ENCODE data around the gene LETM1. TPM values are rescaled to one million over a fixed set of nuclear protein-coding genes. Genes with fewer than 3 reads are reported as not detected.

Gene LETM1
- total and polyA plus RNA-seq, 4 donors: 21.7 to 47.1 (median 26.8) TPM

DNA sequence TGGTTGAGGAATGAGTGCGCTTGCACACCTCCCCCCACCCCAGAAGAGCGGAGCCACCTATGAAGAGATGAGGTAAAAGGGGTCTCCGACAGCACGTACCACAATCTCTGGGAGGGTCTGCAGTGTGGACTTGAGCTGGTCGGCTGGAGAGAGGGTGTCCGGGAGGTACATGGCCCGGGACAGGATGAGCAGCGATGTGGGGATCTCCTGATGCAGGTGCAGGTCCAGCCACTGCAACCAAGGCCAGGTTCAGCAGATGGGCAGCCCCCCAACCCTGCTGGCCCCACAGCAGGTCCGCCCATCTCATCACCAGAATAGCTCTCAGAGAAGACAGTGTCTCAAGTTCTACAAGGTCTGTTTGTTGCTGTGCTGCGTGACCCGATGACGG is 32.4 kb downstream of the LETM1 start:
- H3K9me3 ChIP-seq (ENCODE audit: control insufficient read depth in 4 of 4, insufficient read depth in 3 of 4, low read length in 3 of 4): peaks cover 0 to 2% (median 0%) of the 10 kb centered on the region in 4 donors
- no peaks in the 10 kb centered on the region for H3K27me3 ChIP-seq (ENCODE audit: control insufficient read depth in 3 of 3, insufficient read depth in 3 of 3, low read length in 2 of 3)
- no peak overlapping the region for H3K4me3 ChIP-seq
- DNase-seq (no peak), ATAC-seq (ENCODE audit: insufficient read depth, low FRiP score) (no peak)
- H3K36me3 ChIP-seq (ENCODE audit: control insufficient read depth in 4 of 4, insufficient read depth in 4 of 4, low read length in 4 of 4): peaks cover 9 to 62% (median 23%) of the 10 kb centered on the region in 4 donors
- TF ChIP-seq CTCF (IDR thresholded peaks at IDR 0.05; ENCODE audit: control extremely low read depth, extremely low read depth): no peak
- no peak overlapping the region for H3K9ac ChIP-seq (ENCODE audit: insufficient read depth in 1 of 2, low read length in 2 of 2)
- 96 to 97% methylated on average over 12 of the region's 12 CpGs for WGBS, 2 donors
- H3K4me1 ChIP-seq (ENCODE audit: control insufficient read depth in 5 of 5, insufficient read depth in 5 of 5, low read length in 5 of 5): peaks cover 0 to 8% (median 0%) of the 10 kb centered on the region in 5 donors
- no peak overlapping the region for H3K27ac ChIP-seq (ENCODE audit: low read depth in 1 of 2, low read length in 1 of 2)

DNA sequence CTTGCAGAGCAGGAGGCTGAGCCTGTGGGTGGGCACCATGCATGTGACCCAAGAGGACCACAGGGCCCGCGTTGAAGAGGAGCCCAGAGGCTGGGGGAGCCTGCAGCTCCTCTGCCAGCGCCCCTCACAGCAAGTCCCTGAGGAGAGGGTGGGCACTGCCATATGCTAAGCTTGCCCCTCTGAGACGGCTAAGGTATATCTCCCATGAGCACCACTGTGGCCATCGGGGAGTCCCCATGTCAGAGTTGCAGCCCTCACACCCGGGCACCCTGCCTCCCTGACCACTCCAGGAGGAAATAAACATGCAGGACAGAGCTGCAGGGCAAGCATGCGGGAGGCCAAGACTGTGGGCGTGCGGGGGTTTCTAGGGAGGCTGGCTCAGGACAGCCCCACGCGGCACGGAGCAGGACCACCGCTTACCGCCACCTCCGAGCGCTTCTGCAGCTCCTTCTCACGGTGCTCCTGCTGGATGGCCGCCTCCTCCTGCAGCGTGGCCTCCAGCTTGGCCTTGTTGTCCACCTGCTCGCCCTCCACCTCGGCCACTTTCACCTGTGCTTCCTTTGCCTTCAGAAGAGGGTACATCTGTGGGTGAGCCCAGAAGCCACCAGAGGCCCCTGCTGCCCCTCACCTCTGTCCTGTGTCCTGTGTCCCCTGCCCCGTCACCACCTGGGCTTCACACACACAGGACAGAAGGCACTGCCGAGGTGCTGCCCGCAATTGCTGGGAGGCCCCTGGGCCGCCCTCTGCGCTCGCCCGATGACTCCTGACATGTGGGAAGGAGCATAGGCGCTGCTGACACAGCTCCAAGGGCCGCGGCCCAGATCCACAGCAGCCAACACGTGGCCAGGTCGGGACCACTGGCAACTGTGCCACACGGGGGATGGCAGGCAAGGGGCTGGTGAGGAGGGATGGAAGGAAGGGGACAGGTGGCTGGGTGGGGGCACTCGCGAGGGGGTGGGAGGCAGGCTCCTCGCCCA is 33.1 kb downstream of the LETM1 start:
- DNase-seq (no peak), ATAC-seq (ENCODE audit: insufficient read depth, low FRiP score) (no peak)
- H3K4me1 ChIP-seq (ENCODE audit: control insufficient read depth in 5 of 5, insufficient read depth in 5 of 5, low read length in 5 of 5): peaks cover 0 to 8% (median 0%) of the 10 kb centered on the region in 5 donors
- H3K9ac ChIP-seq (ENCODE audit: insufficient read depth in 1 of 2, low read length in 2 of 2): no peak overlapping the region
- WGBS, 2 donors: 95 to 96% methylated on average over 37 of the region's 37 CpGs
- peaks cover 0 to 2% (median 0%) of the 10 kb centered on the region in 4 donors for H3K9me3 ChIP-seq (ENCODE audit: control insufficient read depth in 4 of 4, insufficient read depth in 3 of 4, low read length in 3 of 4)
- peaks cover 13 to 62% (median 23%) of the 10 kb centered on the region in 4 donors for H3K36me3 ChIP-seq (ENCODE audit: control insufficient read depth in 4 of 4, insufficient read depth in 4 of 4, low read length in 4 of 4)
- no peaks in the 10 kb centered on the region for H3K27me3 ChIP-seq (ENCODE audit: control insufficient read depth in 3 of 3, insufficient read depth in 3 of 3, low read length in 2 of 3)
- H3K27ac ChIP-seq (ENCODE audit: low read depth in 1 of 2, low read length in 1 of 2): no peak overlapping the region
- H3K4me3 ChIP-seq: no peak overlapping the region
- no peak for TF ChIP-seq CTCF (IDR thresholded peaks at IDR 0.05; ENCODE audit: control extremely low read depth, extremely low read depth)

DNA sequence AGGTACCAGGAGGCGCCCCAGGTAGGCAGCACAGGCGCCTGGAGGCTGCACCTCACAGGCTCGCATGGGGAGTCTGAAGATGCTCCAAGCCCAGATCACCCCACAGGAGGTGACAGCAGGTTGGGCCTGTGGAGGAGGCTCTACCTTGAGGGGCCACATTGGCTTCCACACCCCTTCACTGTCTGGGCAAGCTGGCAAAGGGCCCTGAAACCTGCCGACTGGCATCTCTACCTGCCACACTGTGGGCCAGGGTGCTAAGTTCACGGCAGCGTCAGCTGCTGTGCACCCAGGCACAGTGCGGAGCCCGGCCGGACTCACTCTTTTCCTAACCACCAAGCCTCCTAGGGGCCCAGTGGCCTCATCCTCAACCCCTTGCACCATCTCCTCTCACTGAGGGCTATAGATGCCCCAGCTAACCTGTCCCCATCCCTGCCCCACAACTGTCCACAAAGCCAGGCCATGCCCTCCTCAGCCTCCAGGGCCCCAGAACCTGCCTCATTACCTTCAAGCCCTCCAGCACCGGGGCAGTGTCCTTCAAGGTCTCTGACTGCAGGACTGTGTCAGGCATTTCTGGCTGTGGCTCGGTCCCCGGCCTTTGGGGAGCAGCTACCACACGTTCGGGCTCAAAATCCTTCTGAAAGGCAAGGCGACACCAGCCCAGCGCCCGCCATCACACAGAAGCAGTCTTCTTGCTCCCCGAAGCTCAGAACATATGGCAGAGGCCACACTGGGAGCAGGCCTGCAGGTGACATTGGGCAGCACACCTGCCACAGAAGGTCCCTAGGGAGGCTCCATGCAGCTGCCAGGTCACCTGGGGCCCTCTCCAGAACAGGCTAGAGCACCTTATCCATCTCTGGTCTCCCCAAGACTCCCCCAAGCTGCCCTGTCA is 34.0 kb downstream of the LETM1 start:
- no peak overlapping the region for H3K27ac ChIP-seq (ENCODE audit: low read depth in 1 of 2, low read length in 1 of 2)
- no peak for TF ChIP-seq CTCF (IDR thresholded peaks at IDR 0.05; ENCODE audit: control extremely low read depth, extremely low read depth)
- peaks cover 14 to 62% (median 24%) of the 10 kb centered on the region in 4 donors for H3K36me3 ChIP-seq (ENCODE audit: control insufficient read depth in 4 of 4, insufficient read depth in 4 of 4, low read length in 4 of 4)
- H3K9me3 ChIP-seq (ENCODE audit: control insufficient read depth in 4 of 4, insufficient read depth in 3 of 4, low read length in 3 of 4): peaks cover 0 to 2% (median 0%) of the 10 kb centered on the region in 4 donors
- ATAC-seq (ENCODE audit: insufficient read depth, low FRiP score) (no peak), DNase-seq (no peak)
- no peak overlapping the region for H3K9ac ChIP-seq (ENCODE audit: insufficient read depth in 1 of 2, low read length in 2 of 2)
- no peaks in the 10 kb centered on the region for H3K27me3 ChIP-seq (ENCODE audit: control insufficient read depth in 3 of 3, insufficient read depth in 3 of 3, low read length in 2 of 3)
- no peak overlapping the region for H3K4me3 ChIP-seq
- 96 to 98% methylated on average over 18 of the region's 18 CpGs for WGBS, 2 donors
- H3K4me1 ChIP-seq (ENCODE audit: control insufficient read depth in 5 of 5, insufficient read depth in 5 of 5, low read length in 5 of 5): peaks cover 0 to 8% (median 0%) of the 10 kb centered on the region in 5 donors

All from lung (tissue), 12 donors.